GM18505 (cell line): ENCODE results near the gene TMEM40.
"Not testable (repeated sequence)": the region's sequence is repeated elsewhere in the genome, so short reads cannot be mapped to it uniquely, and the experiment has no call there.

ENCODE experiments used
- ATAC-seq: cut with Tn5 transposase; IDR thresholded peaks from one replicate; pipeline ENCODE4 v1.9.1; 2021; ENCODE audit not compliant: unreplicated experiment
- POLR2A ChIP-seq: IDR thresholded peaks from 4 replicates; pipeline ENCODE4 v1.6.1; 2011; ENCODE audit warnings: borderline replicate concordance; ENCODE audit not compliant: insufficient read depth, insufficient read length; ENCODE audit errors: extremely low read depth

TMEM40 gene

GRCh38 chr3:12727481-12727880 is 31.6 kb downstream of the TMEM40 start:
- ATAC-seq: no peak
- TF ChIP-seq POLR2A: no peak

GRCh38 chr3:12725436-12725835 is 33.6 kb downstream of the TMEM40 start:
- ATAC-seq: no peak
- no peak for TF ChIP-seq POLR2A

- no peak for ATAC-seq
- no peak for TF ChIP-seq POLR2A
Measured at GRCh38 chr3:12724794-12725193, 34.3 kb downstream of the TMEM40 start.

- ATAC-seq: not testable (repeated sequence)
Measured at GRCh38 chr3:12723362-12723761, 35.7 kb downstream of the TMEM40 start.

- ATAC-seq: no peak
- no peak for TF ChIP-seq POLR2A
Measured at GRCh38 chr3:12722226-12722625, 36.8 kb downstream of the TMEM40 start.

GRCh38 chr3:12719984-12720898 is 38.8 kb downstream of the TMEM40 start:
- ATAC-seq: peak; percentile 74
- no peak for TF ChIP-seq POLR2A

GRCh38 chr3:12719541-12719940 is 39.5 kb downstream of the TMEM40 start:
- no peak for TF ChIP-seq POLR2A
- ATAC-seq: no peak

- ATAC-seq: no peak
- no peak for TF ChIP-seq POLR2A
Measured at GRCh38 chr3:12716605-12717151, 42.4 kb downstream of the TMEM40 start.

- no peak for TF ChIP-seq POLR2A
- ATAC-seq: no peak
Measured at GRCh38 chr3:12714278-12714677, 44.8 kb downstream of the TMEM40 start.

GRCh38 chr3:12710062-12710461 is 49.0 kb downstream of the TMEM40 start:
- ATAC-seq: no peak
- TF ChIP-seq POLR2A: no peak

- ATAC-seq: no peak
- TF ChIP-seq POLR2A: no peak
Measured at GRCh38 chr3:12709334-12709733, 49.7 kb downstream of the TMEM40 start.

GRCh38 chr3:12708584-12709192 is 50.4 kb downstream of the TMEM40 start:
- no peak for TF ChIP-seq POLR2A
- no peak for ATAC-seq

- ATAC-seq: no peak
- no peak for TF ChIP-seq POLR2A
Measured at GRCh38 chr3:12707449-12707848, 51.6 kb downstream of the TMEM40 start.
